ENCODE results near the gene PSENEN. TPM values are rescaled to one million over a fixed set of nuclear protein-coding genes. Genes with fewer than 3 reads are reported as not detected.

PSENEN gene
- total and polyA plus RNA-seq, 9 of the 15 experiments (the other 6 are each of a cell fraction or from before 2014, with no cell fraction given) = 34.5 to 299 (median 61.1) TPM

DNA sequence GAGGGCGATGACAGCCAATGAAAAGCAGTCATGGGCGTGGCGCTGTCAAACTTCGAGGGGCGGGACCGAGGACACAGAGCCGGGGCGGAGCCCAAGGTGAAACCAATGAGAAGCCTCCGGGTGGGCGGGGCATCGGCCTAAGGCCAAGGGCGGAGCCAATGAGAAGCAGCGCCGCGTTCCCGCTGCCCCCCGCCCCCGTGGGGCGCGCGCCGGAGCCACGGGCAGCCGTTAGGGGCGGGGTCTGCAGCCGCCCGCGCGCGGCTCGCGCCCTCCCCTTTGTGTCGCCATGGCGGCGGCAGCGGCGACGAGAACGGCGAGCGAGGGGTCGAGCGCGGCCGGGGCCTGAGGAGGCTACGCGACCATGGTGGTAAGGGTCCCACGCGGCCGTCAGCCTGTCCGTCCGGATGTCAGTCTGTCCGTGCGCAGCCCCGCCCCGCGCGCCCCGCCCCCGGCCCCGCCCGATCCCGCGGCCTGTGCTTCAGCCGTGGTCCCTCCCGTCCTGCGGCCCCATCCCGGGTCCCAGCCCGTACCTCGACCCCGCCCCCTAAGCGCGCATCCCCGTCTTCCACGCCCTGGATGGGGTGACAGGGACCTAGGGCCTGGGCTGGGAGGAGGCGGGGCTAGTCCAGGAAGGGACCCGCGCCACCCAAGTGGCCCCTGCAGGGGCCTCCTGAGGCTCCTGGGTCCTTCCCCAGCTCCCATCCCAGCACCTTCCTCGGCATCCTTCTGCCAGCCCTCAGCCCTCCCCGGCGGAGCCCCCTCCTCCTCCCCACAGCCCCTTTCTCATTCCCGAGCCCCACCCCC lies 30.0 kb downstream of the PSENEN start, which contains the start of gene ARHGAP33:
ARHGAP33 (plus strand) TSS at position 267 of the 804 bp plus-strand sequence; CDS start at position 362, 95 bp downstream.
- H3K27me3 ChIP-seq (ENCODE audit: control insufficient read depth in 2 of 2, insufficient read depth in 2 of 2, low read length in 2 of 2) = no peaks in the 10 kb centered on the region
- peaks cover 18% of the 10 kb centered on the region; the same call in 2 of the 3 replicates for H3K36me3 ChIP-seq (ENCODE audit: control insufficient read depth, insufficient read depth, low read length)
- peaks cover 3% of the 10 kb centered on the region for H3K9me1 ChIP-seq (ENCODE audit: control insufficient read depth, insufficient read depth, low read length)
- no peaks in the 10 kb centered on the region; the same call in 1 of the 2 replicates for H4K20me1 ChIP-seq (replicated peaks; ENCODE audit: control insufficient read depth, insufficient read depth, low read length)
- peak within 1 kb of the TSS; percentile 85 for H2AFZ ChIP-seq (ENCODE audit: low read depth, low read length)
- no peaks in the 10 kb centered on the region for H3K9me3 ChIP-seq (replicated peaks; ENCODE audit: control insufficient read depth, insufficient read depth, low read depth, low read length)
- peak; percentile 98 for ATAC-seq
- H3K4me3 ChIP-seq = peak within 1 kb of the TSS; percentile 57
- 3% methylated on average over 32 of the region's 82 CpGs for WGBS (ENCODE audit: insufficient coverage, low coverage, missing lambda C conversion rate)
- peaks cover 5% of the 10 kb centered on the region; the same call in 1 of the 3 replicates for H3K79me2 ChIP-seq (ENCODE audit: control insufficient read depth, insufficient read depth, low read length)
- FAIRE-seq = peak; percentile 97
- peak within 1 kb of the TSS; percentile 5 to 92 for H3K9ac ChIP-seq (ENCODE audit: insufficient read depth in 1 of 2, low read depth in 2 of 2, low read length in 2 of 2)
- in situ Hi-C loops (cut with MboI) = no loop called here
- ChIA-PET POLR2A (no interaction called here), CTCF (ENCODE audit: low intra/inter-chr PET ratio) (interaction anchor here (0.6 kb wide), 1 partner anchor 909 kb away, joined by 3 read pairs; no protein-coding TSS in a partner anchor)
- intact Hi-C loops (cut with micrococcal nuclease) = no loop called here
- peak; percentile 98 to 99 (median 99) for DNase-seq (ENCODE audit: extremely low read depth in 1 of 4, low spot score in 3 of 4)
- peak within 1 kb of the TSS; percentile 76 for H3K4me2 ChIP-seq (ENCODE audit: insufficient read depth, low read length)
- peak within 1 kb of the TSS; percentile 70 for H3K27ac ChIP-seq (ENCODE audit: extremely low read depth, low read depth, low read length)
- BruUV-seq (replicated peaks) = no TSS peak
- H3K4me1 ChIP-seq (replicated peaks in 1 of 2; ENCODE audit: control insufficient read depth in 2 of 2, insufficient read depth in 2 of 2, low read length in 2 of 2) = peaks cover 10 to 33% of the 10 kb centered on the region in 2 experiments
- peak; percentile 83 to 84; a peak in 2 of 4 replicates for TF ChIP-seq SIN3A (IDR thresholded peaks at IDR 0.05; ENCODE audit: borderline replicate concordance in 2 of 2, control insufficient read depth in 1 of 2, low read depth in 2 of 2, low read length in 2 of 2)
- TF ChIP-seq SAFB (IDR thresholded peaks at IDR 0.05; ENCODE audit: borderline replicate concordance, low read depth, low read length) = 0 out of 2 replicates have a peak, but pooled peaks have one; percentile 25
- TF ChIP-seq JUN (IDR thresholded peaks at IDR 0.05; ENCODE audit: borderline replicate concordance, low read depth, low read length) = no peak
- TF ChIP-seq JUN (CRISPR knock-in tag; IDR thresholded peaks at IDR 0.05; ENCODE audit: borderline replicate concordance) = no peak
- no peak for TF ChIP-seq ZNF57 (CRISPR knock-in tag; IDR thresholded peaks at IDR 0.05)
- no peak for TF ChIP-seq ZNF780A (CRISPR knock-in tag; IDR thresholded peaks at IDR 0.05)
- TF ChIP-seq E2F3 (CRISPR knock-in tag; IDR thresholded peaks at IDR 0.05) = no peak
- TF ChIP-seq CCAR2 (IDR thresholded peaks at IDR 0.05; ENCODE audit: low read depth, low read length) = no peak
- TF ChIP-seq ZNF507 (tag; conservative IDR thresholded peaks at IDR 0.05) = no peak
- TF ChIP-seq ZBED1 (IDR thresholded peaks at IDR 0.05) = no peak
- TF ChIP-seq SOX6 (IDR thresholded peaks at IDR 0.05) = no peak
- TF ChIP-seq ZNF449 (CRISPR knock-in tag; IDR thresholded peaks at IDR 0.05) = no peak
- TF ChIP-seq SNRNP70 (optimal IDR thresholded peaks at IDR 0.05; ENCODE audit: low read depth, low read length) = no peak
- no peak for TF ChIP-seq ZNF347 (CRISPR knock-in tag; IDR thresholded peaks at IDR 0.05; ENCODE audit: low read depth)
- TF ChIP-seq CTBP1 (IDR thresholded peaks at IDR 0.05; ENCODE audit: borderline replicate concordance) = peak; percentile 91
- TF ChIP-seq NR0B1 (IDR thresholded peaks at IDR 0.05; ENCODE audit: partially characterized antibody) = no peak
